ENCODE data around the gene EIF3K. TPM values are rescaled to one million over a fixed set of nuclear protein-coding genes. Genes with fewer than 3 reads are reported as not detected.

Gene EIF3K
- total and polyA plus RNA-seq, 12 donors, result 177 to 537 (median 267) TPM

GRCh38 chr19:38664503-38665211 is 45.7 kb downstream of the EIF3K start:
- Histone ChIP-seq H3K36me3 (replicated peaks in 1 of 2) (no peaks in the 10 kb centered on the region), H3K4me1 (replicated peaks in 1 of 2) (peaks cover 93 to 100% of the 10 kb centered on the region in 2 donors), H3K9me3 (replicated peaks in 1 of 3) (no peaks in the 10 kb centered on the region), H3K27me3 (no peaks in the 10 kb centered on the region), H3K4me3 (peak overlapping the region in 1 of 4 donors; percentile 2), H3K27ac (peak overlapping the region; percentile 86 to 99 (median 95))
- TF ChIP-seq POLR2A (IDR thresholded peaks at IDR 0.05), result no peak
- TF ChIP-seq, protein P1, sequence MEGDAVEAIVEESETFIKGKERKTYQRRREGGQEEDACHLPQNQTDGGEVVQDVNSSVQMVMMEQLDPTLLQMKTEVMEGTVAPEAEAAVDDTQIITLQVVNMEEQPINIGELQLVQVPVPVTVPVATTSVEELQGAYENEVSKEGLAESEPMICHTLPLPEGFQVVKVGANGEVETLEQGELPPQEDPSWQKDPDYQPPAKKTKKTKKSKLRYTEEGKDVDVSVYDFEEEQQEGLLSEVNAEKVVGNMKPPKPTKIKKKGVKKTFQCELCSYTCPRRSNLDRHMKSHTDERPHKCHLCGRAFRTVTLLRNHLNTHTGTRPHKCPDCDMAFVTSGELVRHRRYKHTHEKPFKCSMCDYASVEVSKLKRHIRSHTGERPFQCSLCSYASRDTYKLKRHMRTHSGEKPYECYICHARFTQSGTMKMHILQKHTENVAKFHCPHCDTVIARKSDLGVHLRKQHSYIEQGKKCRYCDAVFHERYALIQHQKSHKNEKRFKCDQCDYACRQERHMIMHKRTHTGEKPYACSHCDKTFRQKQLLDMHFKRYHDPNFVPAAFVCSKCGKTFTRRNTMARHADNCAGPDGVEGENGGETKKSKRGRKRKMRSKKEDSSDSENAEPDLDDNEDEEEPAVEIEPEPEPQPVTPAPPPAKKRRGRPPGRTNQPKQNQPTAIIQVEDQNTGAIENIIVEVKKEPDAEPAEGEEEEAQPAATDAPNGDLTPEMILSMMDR (IDR thresholded peaks at IDR 0.05), result no peak
- intact Hi-C loops (cut with DNase I), result no loop called here
- no peak for DNase-seq
- 26 to 35% (median 30%) methylated on average over 6 to 7 of the region's 7 CpGs for WGBS, 4 donors

DNA sequence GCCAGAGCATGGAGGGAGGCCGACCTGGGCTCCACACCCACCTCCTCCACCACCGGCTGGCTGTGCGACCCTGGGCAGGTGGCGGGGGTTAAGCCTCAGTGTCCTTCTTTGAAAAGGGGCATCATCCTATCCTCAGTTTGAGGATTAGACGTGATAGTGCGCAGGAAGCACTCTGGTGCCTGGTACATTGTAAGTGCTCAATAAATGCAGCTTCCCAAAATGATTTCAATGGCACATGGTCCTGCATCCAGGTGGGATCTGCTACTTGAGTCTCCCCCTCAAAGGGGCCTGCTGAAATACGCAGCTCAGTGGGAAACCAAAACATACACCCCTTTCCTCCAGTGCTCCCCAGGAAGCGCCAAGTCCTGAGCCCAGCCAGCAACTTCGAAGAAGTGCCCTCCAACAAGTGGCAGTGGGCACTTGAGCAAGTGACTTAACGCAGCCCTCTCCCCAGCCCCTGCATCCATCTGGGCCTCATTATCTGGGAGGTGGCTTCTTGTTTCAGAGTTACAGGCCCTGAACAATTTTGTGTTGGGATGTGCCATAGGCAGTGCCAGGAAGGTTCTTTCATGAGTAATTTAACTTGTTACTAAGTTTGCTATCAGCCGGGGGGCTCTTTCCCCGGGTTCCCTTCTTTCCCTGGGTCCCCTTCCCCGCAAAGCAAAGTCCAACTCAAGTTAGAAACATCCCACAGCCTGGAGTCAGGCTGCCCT is 46.4 kb downstream of the EIF3K start:
- H3K36me3 ChIP-seq (replicated peaks in 1 of 2), result no peaks in the 10 kb centered on the region
- H3K27ac ChIP-seq, result peak overlapping the region; percentile 86 to 99 (median 95)
- 58 to 69% (median 63%) methylated on average over 10 to 13 of the region's 13 CpGs for WGBS, 4 donors
- peaks cover 93 to 100% of the 10 kb centered on the region in 2 donors for H3K4me1 ChIP-seq (replicated peaks in 1 of 2)
- intact Hi-C loops (cut with DNase I), result no loop called here
- H3K27me3 ChIP-seq, result no peaks in the 10 kb centered on the region
- no peak for DNase-seq
- TF ChIP-seq POLR2A (IDR thresholded peaks at IDR 0.05), result no peak
- H3K9me3 ChIP-seq (replicated peaks in 1 of 3), result no peaks in the 10 kb centered on the region
- H3K4me3 ChIP-seq, result no peak overlapping the region

GRCh38 chr19:38665950-38666662 is 47.1 kb downstream of the EIF3K start:
- Histone ChIP-seq H3K27ac (peak overlapping the region; percentile 86 to 99 (median 95)), H3K9me3 (replicated peaks in 1 of 3) (no peaks in the 10 kb centered on the region), H3K4me1 (replicated peaks in 1 of 2) (peaks cover 93 to 100% of the 10 kb centered on the region in 2 donors), H3K27me3 (no peaks in the 10 kb centered on the region), H3K4me3 (no peak overlapping the region), H3K36me3 (replicated peaks in 1 of 2) (no peaks in the 10 kb centered on the region)
- DNase-seq, result peak in 4 of 7 donors; percentile 62 to 88 (median 70)
- TF ChIP-seq POLR2A (IDR thresholded peaks at IDR 0.05), result peak in 1 of 2 donors; percentile 14
- TF ChIP-seq, protein P1 (IDR thresholded peaks at IDR 0.05), result no peak
- WGBS, 4 donors, result 39 to 54% (median 53%) methylated on average over 12 to 19 of the region's 19 CpGs
- intact Hi-C loops (cut with DNase I), result no loop called here

- H3K27ac ChIP-seq, result peak overlapping the region; percentile 86 to 99 (median 95)
- peak; percentile 73 to 88 (median 84) for DNase-seq
- intact Hi-C loops (cut with DNase I), result no loop called here
- H3K36me3 ChIP-seq (replicated peaks in 1 of 2), result no peaks in the 10 kb centered on the region
- TF ChIP-seq POLR2A (IDR thresholded peaks at IDR 0.05), result peak in 1 of 2 donors; percentile 54
- TF ChIP-seq, protein P1 (IDR thresholded peaks at IDR 0.05), result no peak
- no peaks in the 10 kb centered on the region for H3K27me3 ChIP-seq
- H3K4me3 ChIP-seq, result no peak overlapping the region
- WGBS, 4 donors, result 11 to 27% (median 19%) methylated on average over 10 of the region's 10 CpGs
- H3K9me3 ChIP-seq (replicated peaks in 1 of 3), result no peaks in the 10 kb centered on the region
- peaks cover 98 to 100% of the 10 kb centered on the region in 2 donors for H3K4me1 ChIP-seq (replicated peaks in 1 of 2)
Measured at GRCh38 chr19:38666663-38667511, 47.9 kb downstream of the EIF3K start.

Measured in adrenal gland (tissue), 12 donors.